Astrocyte (in vitro differentiated cells and primary cell): ENCODE data around the gene KRT82. TPM values are rescaled to one million over a fixed set of nuclear protein-coding genes. Genes with fewer than 3 reads are reported as not detected.

ENCODE experiments used
- DNase-seq: peaks from one replicate; pipeline ENCODE4 v3.0.0-alpha.2; 2010; ENCODE audit warnings: low read depth
- FAIRE-seq: peaks from 2 replicates; lab custom pipeline; 2011; peaks lifted over from hg19 to GRCh38; lab: Jason Lieb, UNC
- H2AFZ ChIP-seq: 2 replicates; pipeline ENCODE4 v1.6.0; 2012; ENCODE audit warnings: low read depth, low read length, inconsistent platforms
- H3K27ac ChIP-seq: 2 replicates; pipeline ENCODE4 v1.5.1; 2011; ENCODE audit warnings: low read depth, low read length, inconsistent platforms
- H3K27me3 ChIP-seq: 2 replicates; pipeline ENCODE4 v1.6.0; 2011; ENCODE audit warnings: low read length, inconsistent platforms; ENCODE audit not compliant: insufficient read depth
- H3K36me3 ChIP-seq: 2 replicates; pipeline ENCODE4 v1.5.1; 2011; ENCODE audit warnings: low read length, inconsistent platforms; ENCODE audit not compliant: insufficient read depth
- H3K4me1 ChIP-seq: 2 replicates; pipeline ENCODE4 v1.5.1; 2011; ENCODE audit warnings: low read length, inconsistent platforms; ENCODE audit not compliant: insufficient read depth
- H3K4me2 ChIP-seq: 2 replicates; pipeline ENCODE4 v1.6.0; 2012; ENCODE audit warnings: low read length, inconsistent platforms
- H3K4me3 ChIP-seq: 2 replicates; pipeline ENCODE4 v1.5.1; 2011; ENCODE audit warnings: low read depth, mild to moderate bottlenecking, low read length, inconsistent platforms; ENCODE audit not compliant: insufficient read depth
- H3K79me2 ChIP-seq: 2 replicates; pipeline ENCODE4 v1.6.0; 2012; ENCODE audit warnings: mild to moderate bottlenecking, low read length, inconsistent platforms; ENCODE audit not compliant: insufficient read depth
- H3K9ac ChIP-seq: 2 replicates; pipeline ENCODE4 v1.6.0; 2012; ENCODE audit warnings: mild to moderate bottlenecking, low read length, inconsistent platforms
- H3K9me3 ChIP-seq: 2 replicates; pipeline ENCODE4 v1.5.1; 2012; ENCODE audit warnings: low read depth, mild to moderate bottlenecking, low read length, inconsistent platforms; ENCODE audit not compliant: insufficient read depth
- H4K20me1 ChIP-seq: 2 replicates; pipeline ENCODE4 v1.6.0; 2012; ENCODE audit warnings: low read length, inconsistent platforms; ENCODE audit not compliant: insufficient read depth
- H3K27ac Mint-ChIP-seq: one replicate; pipeline ENCODE4 v1.8.0; 2021; ENCODE audit warnings: mild to moderate bottlenecking, mixed read lengths; ENCODE audit not compliant: unreplicated experiment
- H3K27me3 Mint-ChIP-seq: one replicate; pipeline ENCODE4 v1.8.0; 2021; ENCODE audit warnings: low read depth, mixed read lengths; ENCODE audit not compliant: unreplicated experiment
- H3K36me3 Mint-ChIP-seq: one replicate; pipeline ENCODE4 v1.8.0; 2021; ENCODE audit warnings: low read depth, mixed read lengths; ENCODE audit not compliant: unreplicated experiment
- H3K4me1 Mint-ChIP-seq: one replicate; pipeline ENCODE4 v1.8.0; 2021; ENCODE audit warnings: low read depth, mixed read lengths; ENCODE audit not compliant: unreplicated experiment
- H3K4me3 Mint-ChIP-seq: one replicate; pipeline ENCODE4 v1.8.0; 2021; ENCODE audit warnings: mild to moderate bottlenecking, moderate library complexity, mixed read lengths; ENCODE audit not compliant: unreplicated experiment
- H3K9me3 Mint-ChIP-seq: one replicate; pipeline ENCODE4 v1.8.0; 2021; ENCODE audit warnings: mild to moderate bottlenecking, mixed read lengths; ENCODE audit not compliant: unreplicated experiment
- CTCF ChIP-seq: IDR thresholded peaks from 2 replicates; pipeline ENCODE4 v1.5.1; 2011; ENCODE audit warnings: low read depth, mild to moderate bottlenecking, inconsistent platforms, low read length, moderate library complexity; ENCODE audit not compliant: insufficient read depth
- EZH2 ChIP-seq: IDR thresholded peaks from 2 replicates; pipeline ENCODE4 v1.6.1; 2012; ENCODE audit warnings: mild to moderate bottlenecking, low read length, inconsistent platforms; ENCODE audit not compliant: insufficient read depth
- total RNA-seq: library from RNA; stranded (reverse); gene quantifications from 2 replicates; pipeline ENCODE4 v1.2.1, GENCODE V29; 2021

Gene KRT82
- total RNA-seq, 1 donor from 2014 or later, result not detected

GRCh38 chr12:52362118-52362726 lies 43.9 kb downstream of the KRT82 start:
- TF ChIP-seq CTCF (no peak), EZH2 (no peak)
- no peak overlapping the region for H3K27ac Mint-ChIP-seq
- FAIRE-seq, result no peak

GRCh38 chr12:52361553-52361952 lies 44.6 kb downstream of the KRT82 start:
- no peaks in the 10 kb centered on the region for H4K20me1 ChIP-seq
- H3K27me3 ChIP-seq, result peaks cover 5% of the 10 kb centered on the region
- Mint-ChIP-seq H3K9me3 (peaks cover 3% of the 10 kb centered on the region), H3K27me3 (peaks cover 61% of the 10 kb centered on the region), H3K36me3 (no peaks in the 10 kb centered on the region), H3K27ac (no peak overlapping the region), H3K4me1 (no peaks in the 10 kb centered on the region), H3K4me3 (no peak overlapping the region)
- H3K4me3 ChIP-seq, result no peak overlapping the region
- no peak overlapping the region for H3K27ac ChIP-seq
- H2AFZ ChIP-seq, result no peak overlapping the region
- TF ChIP-seq EZH2 (no peak), CTCF (no peak)
- H3K4me2 ChIP-seq, result no peak overlapping the region
- no peak overlapping the region for H3K9ac ChIP-seq
- FAIRE-seq (no peak), DNase-seq (no peak)
- no peaks in the 10 kb centered on the region for H3K36me3 ChIP-seq
- no peaks in the 10 kb centered on the region for H3K4me1 ChIP-seq
- H3K9me3 ChIP-seq, result no peaks in the 10 kb centered on the region
- no peaks in the 10 kb centered on the region for H3K79me2 ChIP-seq

More at GRCh38 chr12:52362118-52362726, 43.9 kb downstream of the KRT82 start:
- Histone ChIP-seq H2AFZ (no peak overlapping the region), H3K79me2 (no peaks in the 10 kb centered on the region), H3K4me2 (no peak overlapping the region), H3K9ac (no peak overlapping the region), H3K9me3 (no peaks in the 10 kb centered on the region), H3K4me1 (no peaks in the 10 kb centered on the region), H4K20me1 (no peaks in the 10 kb centered on the region), H3K36me3 (no peaks in the 10 kb centered on the region), H3K27ac (no peak overlapping the region), H3K4me3 (no peak overlapping the region), H3K27me3 (peaks cover 8% of the 10 kb centered on the region)
- Mint-ChIP-seq H3K36me3 (no peaks in the 10 kb centered on the region), H3K27me3 (peaks cover 59% of the 10 kb centered on the region), H3K4me3 (no peak overlapping the region), H3K9me3 (peaks cover 3% of the 10 kb centered on the region), H3K4me1 (no peaks in the 10 kb centered on the region)
- no peak for DNase-seq

GRCh38 chr12:52360663-52361271 lies 45.4 kb downstream of the KRT82 start:
- no peak overlapping the region for H3K4me3 ChIP-seq
- peaks cover 5% of the 10 kb centered on the region for H3K27me3 ChIP-seq
- FAIRE-seq (no peak), DNase-seq (no peak)
- no peaks in the 10 kb centered on the region for H4K20me1 ChIP-seq
- H3K27ac ChIP-seq, result no peak overlapping the region
- Mint-ChIP-seq H3K27me3 (peaks cover 59% of the 10 kb centered on the region), H3K36me3 (no peaks in the 10 kb centered on the region), H3K27ac (no peak overlapping the region), H3K4me1 (no peaks in the 10 kb centered on the region), H3K4me3 (no peak overlapping the region), H3K9me3 (peaks cover 3% of the 10 kb centered on the region)
- no peaks in the 10 kb centered on the region for H3K4me1 ChIP-seq
- H3K36me3 ChIP-seq, result no peaks in the 10 kb centered on the region
- TF ChIP-seq EZH2 (no peak), CTCF (no peak)
- H3K9me3 ChIP-seq, result no peaks in the 10 kb centered on the region
- no peak overlapping the region for H2AFZ ChIP-seq
- no peak overlapping the region for H3K9ac ChIP-seq
- no peaks in the 10 kb centered on the region for H3K79me2 ChIP-seq
- no peak overlapping the region for H3K4me2 ChIP-seq
